Glutamatergic neuron (in vitro differentiated cells): Measurements from ENCODE around the gene KXD1. TPM values are rescaled to one million over a fixed set of nuclear protein-coding genes. Genes with fewer than 3 reads are reported as not detected.
"Not testable (repeated sequence)": the region's sequence is repeated elsewhere in the genome, so short reads cannot be mapped to it uniquely, and the experiment has no call there.

ENCODE experiments used
- DNase-seq: peaks from one replicate; pipeline ENCODE4 v3.0.0; 2022
- H3K27ac Mint-ChIP-seq: one replicate; pipeline ENCODE4 v1.8.0; 2020; ENCODE audit warnings: mild to moderate bottlenecking, mixed read lengths, inconsistent platforms; ENCODE audit not compliant: unreplicated experiment
- H3K27me3 Mint-ChIP-seq: one replicate; pipeline ENCODE4 v1.8.0; 2020; ENCODE audit warnings: mild to moderate bottlenecking, moderate library complexity, mixed read lengths, inconsistent platforms; ENCODE audit not compliant: unreplicated experiment
- H3K36me3 Mint-ChIP-seq: one replicate; pipeline ENCODE4 v1.8.0; 2020; ENCODE audit warnings: mild to moderate bottlenecking, mixed read lengths, inconsistent platforms; ENCODE audit not compliant: unreplicated experiment
- H3K4me1 Mint-ChIP-seq: one replicate; pipeline ENCODE4 v1.8.0; 2020; ENCODE audit warnings: mild to moderate bottlenecking, low read depth, mixed read lengths, inconsistent platforms; ENCODE audit not compliant: unreplicated experiment
- H3K4me3 Mint-ChIP-seq: one replicate; pipeline ENCODE4 v1.8.0; 2020; ENCODE audit warnings: mild to moderate bottlenecking, mixed read lengths, inconsistent platforms; ENCODE audit not compliant: unreplicated experiment
- H3K9me3 Mint-ChIP-seq: one replicate; pipeline ENCODE4 v1.8.0; 2020; ENCODE audit warnings: mild to moderate bottlenecking, moderate library complexity, mixed read lengths, inconsistent platforms; ENCODE audit not compliant: unreplicated experiment
- total RNA-seq: library from RNA; stranded (reverse); fragmentation: NEBNext Ultra II Directional; extraction: Animal tissue kit (Norgen Biotek cat#: 25700); gene quantifications from one replicate; pipeline ENCODE4 v1.2.1, GENCODE V29; 2021; ENCODE audit not compliant: unreplicated experiment
- TF ChIP-seq, protein P1 (sequence below): fragments of 200-600 bp; sonication (generic); IDR thresholded peaks from one replicate; pipeline ENCODE4 v1.5.0; 2021; ENCODE audit not compliant: partially characterized antibody, unreplicated experiment

The KXD1 gene
- total RNA-seq, 1 donor from 2014 or later = 71.3 TPM

DNA sequence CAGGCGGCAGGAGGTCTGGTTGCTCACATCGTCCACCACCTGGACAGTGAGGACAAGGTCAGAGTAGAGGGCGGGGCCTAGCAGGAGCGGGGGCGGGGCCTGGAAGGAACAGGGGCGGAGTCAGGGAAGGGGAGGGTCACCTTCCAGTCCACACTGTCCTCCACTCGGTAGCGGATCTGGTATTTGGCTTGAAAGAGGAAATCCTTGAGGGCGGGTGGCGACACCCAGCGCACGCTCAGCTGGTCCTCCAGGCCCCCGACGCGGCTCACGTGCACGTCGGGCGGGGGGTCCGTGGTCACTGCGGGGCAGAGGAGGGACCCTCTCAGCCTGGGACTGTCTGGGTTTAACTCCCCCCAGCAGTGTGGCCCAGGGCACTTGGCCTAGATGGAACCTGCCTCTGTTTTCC, 39.1 kb downstream of the KXD1 start:
- Mint-ChIP-seq H3K4me1 (peaks cover 2% of the 10 kb centered on the region), H3K36me3 (no peaks in the 10 kb centered on the region), H3K4me3 (no peak overlapping the region), H3K27me3 (peaks cover 12% of the 10 kb centered on the region), H3K9me3 (peaks cover 10% of the 10 kb centered on the region), H3K27ac (no peak overlapping the region)
- peak; percentile 68 for DNase-seq
- TF ChIP-seq, protein P1, sequence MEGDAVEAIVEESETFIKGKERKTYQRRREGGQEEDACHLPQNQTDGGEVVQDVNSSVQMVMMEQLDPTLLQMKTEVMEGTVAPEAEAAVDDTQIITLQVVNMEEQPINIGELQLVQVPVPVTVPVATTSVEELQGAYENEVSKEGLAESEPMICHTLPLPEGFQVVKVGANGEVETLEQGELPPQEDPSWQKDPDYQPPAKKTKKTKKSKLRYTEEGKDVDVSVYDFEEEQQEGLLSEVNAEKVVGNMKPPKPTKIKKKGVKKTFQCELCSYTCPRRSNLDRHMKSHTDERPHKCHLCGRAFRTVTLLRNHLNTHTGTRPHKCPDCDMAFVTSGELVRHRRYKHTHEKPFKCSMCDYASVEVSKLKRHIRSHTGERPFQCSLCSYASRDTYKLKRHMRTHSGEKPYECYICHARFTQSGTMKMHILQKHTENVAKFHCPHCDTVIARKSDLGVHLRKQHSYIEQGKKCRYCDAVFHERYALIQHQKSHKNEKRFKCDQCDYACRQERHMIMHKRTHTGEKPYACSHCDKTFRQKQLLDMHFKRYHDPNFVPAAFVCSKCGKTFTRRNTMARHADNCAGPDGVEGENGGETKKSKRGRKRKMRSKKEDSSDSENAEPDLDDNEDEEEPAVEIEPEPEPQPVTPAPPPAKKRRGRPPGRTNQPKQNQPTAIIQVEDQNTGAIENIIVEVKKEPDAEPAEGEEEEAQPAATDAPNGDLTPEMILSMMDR = no peak

DNA sequence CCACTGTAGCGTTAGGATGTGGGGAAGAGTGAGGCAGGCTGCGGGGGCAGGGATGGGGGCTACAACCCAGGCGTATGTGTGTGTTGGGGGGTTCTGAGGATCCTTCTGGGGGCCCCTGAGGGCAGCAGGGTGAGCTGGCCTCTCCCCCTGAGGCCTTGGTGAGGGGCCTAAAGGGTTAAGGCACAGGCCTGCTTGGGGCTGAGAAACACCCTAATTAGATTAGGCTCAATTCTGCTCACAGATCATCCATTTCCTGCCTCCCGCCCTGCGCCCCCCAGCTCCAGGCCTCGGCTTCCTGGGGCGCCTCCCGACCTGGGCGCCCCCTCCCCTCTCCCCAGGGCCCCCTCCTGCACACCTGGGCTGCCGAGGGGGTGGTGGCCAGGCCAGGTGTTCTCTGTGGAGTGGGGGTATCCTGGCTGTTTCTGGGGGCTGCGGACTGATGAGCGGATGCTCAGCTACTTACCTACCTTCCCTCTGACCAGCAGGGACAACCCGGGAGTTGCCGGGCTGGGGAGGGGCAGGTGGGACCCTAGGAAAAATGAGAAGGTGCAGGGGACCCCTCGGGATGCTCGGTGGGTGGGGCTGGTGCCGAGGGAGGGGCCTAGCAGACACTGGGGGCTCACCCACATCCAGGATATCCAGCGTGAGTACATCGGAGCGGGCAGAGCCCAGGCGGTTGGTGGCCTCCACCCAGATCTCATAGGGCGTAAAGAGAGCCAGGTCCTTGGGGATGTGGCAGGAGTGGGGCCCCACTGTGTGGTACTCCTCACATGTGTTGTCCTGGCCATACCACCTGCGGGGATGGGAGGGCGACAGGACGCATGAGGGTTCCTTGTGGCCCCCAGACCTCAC, 40.4 kb downstream of the KXD1 start:
- TF ChIP-seq, protein P1 = no peak
- peaks cover 4% of the 10 kb centered on the region for H3K4me1 Mint-ChIP-seq
- H3K9me3 Mint-ChIP-seq = peaks cover 12% of the 10 kb centered on the region
- no peak for DNase-seq
- peaks cover 2% of the 10 kb centered on the region for H3K36me3 Mint-ChIP-seq
- no peak overlapping the region for H3K27ac Mint-ChIP-seq
- peaks cover 15% of the 10 kb centered on the region for H3K27me3 Mint-ChIP-seq
- H3K4me3 Mint-ChIP-seq = no peak overlapping the region

- Mint-ChIP-seq H3K4me3 (no peak overlapping the region), H3K27me3 (peaks cover 16% of the 10 kb centered on the region)
These were observed 41.8 kb downstream of the KXD1 start for GRCh38 chr19:18599485-18599884.

DNA sequence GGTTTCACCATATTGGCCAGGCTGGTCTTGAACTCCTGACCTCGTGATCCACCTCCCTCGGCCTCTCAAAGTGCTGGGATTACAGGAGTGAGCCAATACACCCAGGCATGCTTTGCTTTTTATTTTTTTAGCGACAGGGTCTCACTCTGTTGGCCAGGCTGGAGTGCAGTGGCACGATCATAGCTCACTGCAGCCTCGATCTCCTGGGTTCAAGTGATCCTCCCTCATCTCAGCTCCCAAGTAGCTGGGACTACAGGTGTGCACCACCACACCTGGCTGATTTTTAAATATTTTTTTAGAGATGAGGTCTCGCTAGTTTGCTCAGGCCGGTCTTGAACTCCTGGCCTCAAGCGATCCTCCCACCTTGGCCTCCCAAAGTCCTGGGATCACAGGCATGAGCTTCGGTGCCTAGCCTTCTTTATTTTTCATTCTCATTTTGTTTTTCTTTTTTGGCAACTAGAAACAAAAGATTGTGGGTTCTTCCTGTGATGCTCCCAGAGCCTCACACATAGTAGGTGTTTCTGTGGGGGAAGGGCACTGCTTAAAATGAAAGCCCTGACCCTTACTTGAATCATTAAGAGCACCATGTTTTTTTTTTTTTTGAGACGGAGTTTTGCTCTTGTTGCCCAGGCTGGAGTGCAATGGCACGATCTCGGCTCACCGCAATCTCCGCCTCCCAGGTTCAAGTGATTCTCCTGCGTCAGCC, 43.2 kb downstream of the KXD1 start:
- not testable (repeated sequence) for H3K36me3 Mint-ChIP-seq, H3K4me1 Mint-ChIP-seq, DNase-seq, H3K4me3 Mint-ChIP-seq, H3K27ac Mint-ChIP-seq
- H3K27me3 Mint-ChIP-seq = peaks cover 17% of the 10 kb centered on the region
- H3K9me3 Mint-ChIP-seq = peaks cover 12% of the 10 kb centered on the region

More at GRCh38 chr19:18599485-18599884, 41.8 kb downstream of the KXD1 start:
- H3K9me3 Mint-ChIP-seq = peaks cover 11% of the 10 kb centered on the region
- no peak overlapping the region for H3K27ac Mint-ChIP-seq
- no peak for DNase-seq
- peaks cover 4% of the 10 kb centered on the region for H3K36me3 Mint-ChIP-seq
- H3K4me1 Mint-ChIP-seq = peaks cover 7% of the 10 kb centered on the region
- TF ChIP-seq, protein P1 = no peak

- H3K36me3 Mint-ChIP-seq = peaks cover 4% of the 10 kb centered on the region
- no peak overlapping the region for H3K27ac Mint-ChIP-seq
- H3K4me3 Mint-ChIP-seq = no peak overlapping the region
- peaks cover 5% of the 10 kb centered on the region for H3K9me3 Mint-ChIP-seq
- TF ChIP-seq, protein P1 = no peak
- DNase-seq = no peak
- H3K4me1 Mint-ChIP-seq = peaks cover 9% of the 10 kb centered on the region
- peaks cover 12% of the 10 kb centered on the region for H3K27me3 Mint-ChIP-seq
These were observed 44.2 kb downstream of the KXD1 start for GRCh38 chr19:18601875-18602274.
